Nephron progenitor cell (in vitro differentiated cells): ENCODE measurements around the gene KCNQ2.

Experiments used
- DNase-seq: peaks from one replicate; pipeline ENCODE4 v3.0.0; 2021
- H3K27ac Mint-ChIP-seq: 2 replicates; pipeline ENCODE4 v1.8.0; 2021; ENCODE audit warnings: mild to moderate bottlenecking, moderate library complexity, mixed read lengths
- H3K27me3 Mint-ChIP-seq: 2 replicates; pipeline ENCODE4 v1.8.0; 2021; ENCODE audit warnings: mild to moderate bottlenecking, low read depth, mixed read lengths; ENCODE audit not compliant: poor library complexity
- H3K36me3 Mint-ChIP-seq: 2 replicates; pipeline ENCODE4 v1.8.0; 2021; ENCODE audit warnings: low read depth, mixed read lengths
- H3K4me1 Mint-ChIP-seq: 2 replicates; pipeline ENCODE4 v1.8.0; 2021; ENCODE audit warnings: mixed read lengths
- H3K4me3 Mint-ChIP-seq: 2 replicates; pipeline ENCODE4 v1.8.0; 2021; ENCODE audit warnings: mild to moderate bottlenecking, moderate library complexity, mixed read lengths
- H3K9me3 Mint-ChIP-seq: 2 replicates; pipeline ENCODE4 v1.8.0; 2021; ENCODE audit warnings: mild to moderate bottlenecking, moderate library complexity, mixed read lengths
- CTCF ChIP-seq: fragments of 200-600 bp; sonication (generic); IDR thresholded peaks from 2 replicates; pipeline ENCODE4 v1.5.0; 2021; ENCODE audit warnings: antibody characterized with exemption

The KCNQ2 gene

GRCh38 chr20:63351811-63352591, 120.5 kb downstream of the KCNQ2 start:
- Mint-ChIP-seq H3K27me3 (peaks cover 10% of the 10 kb centered on the region), H3K4me1 (peaks cover 13% of the 10 kb centered on the region), H3K4me3 (peak overlapping the region; percentile 46), H3K27ac (no peak overlapping the region), H3K9me3 (peaks cover 4% of the 10 kb centered on the region), H3K36me3 (no peaks in the 10 kb centered on the region)
- peak; percentile 81 for DNase-seq
- TF ChIP-seq CTCF, result no peak

- Mint-ChIP-seq H3K4me3 (no peak overlapping the region), H3K4me1 (peaks cover 17% of the 10 kb centered on the region), H3K27me3 (peaks cover 10% of the 10 kb centered on the region), H3K9me3 (peaks cover 4% of the 10 kb centered on the region), H3K27ac (no peak overlapping the region), H3K36me3 (no peaks in the 10 kb centered on the region)
- no peak for DNase-seq
- no peak for TF ChIP-seq CTCF
These were observed 121.1 kb downstream of the KCNQ2 start for GRCh38 chr20:63351326-63351700.

- Mint-ChIP-seq H3K27ac (no peak overlapping the region), H3K9me3 (peaks cover 4% of the 10 kb centered on the region), H3K36me3 (no peaks in the 10 kb centered on the region), H3K4me1 (peaks cover 22% of the 10 kb centered on the region), H3K4me3 (no peak overlapping the region), H3K27me3 (peaks cover 10% of the 10 kb centered on the region)
- TF ChIP-seq CTCF, result no peak
- DNase-seq, result no peak
These were observed 121.7 kb downstream of the KCNQ2 start for GRCh38 chr20:63350597-63351325.
